Panc1 (cell line): ENCODE results near the gene CAPN15. TPM values are rescaled to one million over a fixed set of nuclear protein-coding genes. Genes with fewer than 3 reads are reported as not detected.

Experiments
- ATAC-seq: fragments of 200-7000 bp; cut with Tn5 transposase; 2 replicates; pipeline ENCODE4 v1.9.1; 2020; ENCODE audit warnings: mild to moderate bottlenecking, moderate library complexity
- BruUV-seq: library from RNA; stranded (reverse); fragments of 400-500 nt; replicated peaks from 2 replicates; lab custom pipeline; 2021; lab: Mats Ljungman, UMichigan
- CTCF ChIA-PET: fragments of 300-600 bp; sonication (Branson Sonifier 250); formaldehyde crosslinking; loops from one replicate; lab custom pipeline; 2022; ENCODE audit warnings: antibody characterized with exemption; lab: Charles Lee
- POLR2A ChIA-PET: fragments of 300-600 bp; sonication (Branson Sonifier 250); formaldehyde crosslinking; loops from one replicate; lab custom pipeline; 2022; ENCODE audit warnings: antibody characterized with exemption; lab: Charles Lee
- DNase-seq: peaks from one replicate; pipeline ENCODE4 v3.0.0-alpha.2; 2010; ENCODE audit warnings: low read depth, low spot score
- H3K27ac ChIP-seq: 2 replicates; pipeline ENCODE4 v1.5.1; 2011; ENCODE audit warnings: mild to moderate bottlenecking, low read length, inconsistent platforms
- H3K27me3 ChIP-seq: fragments of 200-500 bp; sonication (Bioruptor generic); 2 replicates; pipeline ENCODE4 v1.6.0; 2014; ENCODE audit warnings: low read length, inconsistent platforms; ENCODE audit not compliant: control insufficient read depth, insufficient read depth
- H3K36me3 ChIP-seq: fragments of 200-500 bp; sonication (Bioruptor generic); 2 replicates; pipeline ENCODE4 v1.5.1; 2014; ENCODE audit warnings: inconsistent platforms, mild to moderate bottlenecking, low read length, moderate library complexity; ENCODE audit not compliant: control insufficient read depth, insufficient read depth
- H3K4me1 ChIP-seq: 2 replicates; pipeline ENCODE4 v1.5.1; 2011; ENCODE audit warnings: inconsistent platforms, mild to moderate bottlenecking, low read length, moderate library complexity; ENCODE audit not compliant: control insufficient read depth, insufficient read depth
- H3K4me3 ChIP-seq, 2 experiments: 2 replicates each; pipeline ENCODE4 v1.5.1; 2011 to 2012; ENCODE audit warnings: low read depth in 2 of 2, low read length in 2 of 2, mild to moderate bottlenecking in 2 of 2, inconsistent platforms in 1 of 2, moderate library complexity in 1 of 2
- H3K9me3 ChIP-seq: fragments of 200-500 bp; sonication (Bioruptor generic); 2 replicates; pipeline ENCODE4 v1.5.1; 2014; ENCODE audit warnings: low read depth, mild to moderate bottlenecking, inconsistent platforms, low read length, moderate library complexity; ENCODE audit not compliant: control insufficient read depth, insufficient read depth
- POLR2AphosphoS5 ChIP-seq: IDR thresholded peaks from 2 replicates; pipeline ENCODE4 v1.6.1; 2012; ENCODE audit warnings: mild to moderate bottlenecking, low read depth, low read length, moderate library complexity
- SIN3A ChIP-seq: IDR thresholded peaks from 2 replicates; pipeline ENCODE4 v1.6.1; 2012; ENCODE audit warnings: low read depth, mild to moderate bottlenecking, low read length, moderate library complexity, borderline replicate concordance; ENCODE audit not compliant: insufficient read depth
- TCF7L2 ChIP-seq: IDR thresholded peaks from 2 replicates; pipeline ENCODE4 v1.6.1; 2011; ENCODE audit warnings: mild to moderate bottlenecking, low read depth, low read length, inconsistent platforms
- in situ Hi-C: cut with HindIII; loops from 2 replicates; pipeline ENCODE4 v1.10.0; 2016; ENCODE audit warnings: low sequenced_read_pairs, low pct_unique_long_range_greater_than_20kb
- intact Hi-C: fragments of 100-400 bp; cut with micrococcal nuclease; formaldehyde crosslinking; loops from one replicate; pipeline ENCODE4 v1.10.0; 2022; ENCODE audit not compliant: unreplicated experiment
- total RNA-seq: library from RNA; stranded (reverse); gene quantifications from one replicate; pipeline ENCODE4 v1.2.1, GENCODE V29; 2021; ENCODE audit not compliant: unreplicated experiment
- TF ChIP-seq, protein P1 (sequence below), 2 experiments: IDR thresholded peaks; 2 replicates each; pipeline ENCODE4 v1.6.1; 2011 to 2012; ENCODE audit warnings: low read depth in 2 of 2, control low read depth in 1 of 2, low read length in 1 of 2, mild to moderate bottlenecking in 1 of 2, moderate library complexity in 1 of 2; ENCODE audit not compliant: insufficient read depth in 1 of 2
- TF ChIP-seq, protein P2 (sequence below): fragments of 450-650 bp; IDR thresholded peaks from 2 replicates; pipeline ENCODE4 v1.5.1; 2017; ENCODE audit warnings: mild to moderate bottlenecking

Gene CAPN15
- total RNA-seq, 1 experiment from 2014 or later: 78.5 TPM

GRCh38 chr16:490768-491167 lies 36.7 kb upstream of the CAPN15 start:
- intact Hi-C loops: no loop called here

DNA sequence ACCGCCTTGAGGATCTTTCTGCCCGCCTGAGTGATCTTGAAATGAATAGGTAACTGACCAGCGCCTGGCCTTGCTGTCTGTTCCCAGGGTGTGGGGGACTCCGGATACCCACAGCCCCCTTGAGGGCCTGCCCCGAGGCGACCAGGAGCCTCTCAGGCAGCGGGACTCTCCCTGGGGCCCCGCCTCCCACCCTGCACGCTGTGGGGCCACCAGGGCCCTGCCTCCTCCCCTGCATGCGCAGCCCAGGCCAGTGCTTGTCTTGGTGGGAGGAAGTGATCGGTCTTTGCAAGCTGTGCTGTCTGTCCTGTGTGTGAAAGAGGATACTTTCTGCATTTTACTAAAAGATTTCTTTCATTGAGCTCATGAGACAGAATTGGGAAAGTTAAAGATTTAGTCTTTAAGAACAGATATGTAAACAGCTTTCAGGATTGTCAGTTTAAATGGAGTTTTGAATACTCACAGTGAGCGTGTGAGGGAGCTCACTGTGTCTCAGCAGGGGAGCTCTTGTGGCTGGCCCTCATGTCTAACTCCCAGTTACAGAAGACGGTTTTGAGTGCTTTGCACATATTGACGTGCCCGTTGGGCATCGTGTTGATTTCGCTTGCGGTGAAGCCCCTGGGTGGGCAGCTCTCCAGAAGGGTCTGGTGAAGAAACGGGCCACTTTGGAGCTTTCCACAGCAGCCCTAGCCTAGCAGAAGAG lies 36.1 kb upstream of the CAPN15 start:
- no peaks in the 10 kb centered on the region for H3K9me3 ChIP-seq
- no peak for ATAC-seq
- ChIA-PET CTCF (no interaction called here), POLR2A (no interaction called here)
- H3K27me3 ChIP-seq: no peaks in the 10 kb centered on the region
- TF ChIP-seq, protein P1, sequence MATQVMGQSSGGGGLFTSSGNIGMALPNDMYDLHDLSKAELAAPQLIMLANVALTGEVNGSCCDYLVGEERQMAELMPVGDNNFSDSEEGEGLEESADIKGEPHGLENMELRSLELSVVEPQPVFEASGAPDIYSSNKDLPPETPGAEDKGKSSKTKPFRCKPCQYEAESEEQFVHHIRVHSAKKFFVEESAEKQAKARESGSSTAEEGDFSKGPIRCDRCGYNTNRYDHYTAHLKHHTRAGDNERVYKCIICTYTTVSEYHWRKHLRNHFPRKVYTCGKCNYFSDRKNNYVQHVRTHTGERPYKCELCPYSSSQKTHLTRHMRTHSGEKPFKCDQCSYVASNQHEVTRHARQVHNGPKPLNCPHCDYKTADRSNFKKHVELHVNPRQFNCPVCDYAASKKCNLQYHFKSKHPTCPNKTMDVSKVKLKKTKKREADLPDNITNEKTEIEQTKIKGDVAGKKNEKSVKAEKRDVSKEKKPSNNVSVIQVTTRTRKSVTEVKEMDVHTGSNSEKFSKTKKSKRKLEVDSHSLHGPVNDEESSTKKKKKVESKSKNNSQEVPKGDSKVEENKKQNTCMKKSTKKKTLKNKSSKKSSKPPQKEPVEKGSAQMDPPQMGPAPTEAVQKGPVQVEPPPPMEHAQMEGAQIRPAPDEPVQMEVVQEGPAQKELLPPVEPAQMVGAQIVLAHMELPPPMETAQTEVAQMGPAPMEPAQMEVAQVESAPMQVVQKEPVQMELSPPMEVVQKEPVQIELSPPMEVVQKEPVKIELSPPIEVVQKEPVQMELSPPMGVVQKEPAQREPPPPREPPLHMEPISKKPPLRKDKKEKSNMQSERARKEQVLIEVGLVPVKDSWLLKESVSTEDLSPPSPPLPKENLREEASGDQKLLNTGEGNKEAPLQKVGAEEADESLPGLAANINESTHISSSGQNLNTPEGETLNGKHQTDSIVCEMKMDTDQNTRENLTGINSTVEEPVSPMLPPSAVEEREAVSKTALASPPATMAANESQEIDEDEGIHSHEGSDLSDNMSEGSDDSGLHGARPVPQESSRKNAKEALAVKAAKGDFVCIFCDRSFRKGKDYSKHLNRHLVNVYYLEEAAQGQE (IDR thresholded peaks at IDR 0.05; ENCODE audit: insufficient read depth in 1 of 2, low read depth in 2 of 2, low read length in 1 of 2): no peak
- TF ChIP-seq TCF7L2: no peak
- no peak for TF ChIP-seq SIN3A
- no peak for TF ChIP-seq POLR2AphosphoS5
- TF ChIP-seq, protein P2, sequence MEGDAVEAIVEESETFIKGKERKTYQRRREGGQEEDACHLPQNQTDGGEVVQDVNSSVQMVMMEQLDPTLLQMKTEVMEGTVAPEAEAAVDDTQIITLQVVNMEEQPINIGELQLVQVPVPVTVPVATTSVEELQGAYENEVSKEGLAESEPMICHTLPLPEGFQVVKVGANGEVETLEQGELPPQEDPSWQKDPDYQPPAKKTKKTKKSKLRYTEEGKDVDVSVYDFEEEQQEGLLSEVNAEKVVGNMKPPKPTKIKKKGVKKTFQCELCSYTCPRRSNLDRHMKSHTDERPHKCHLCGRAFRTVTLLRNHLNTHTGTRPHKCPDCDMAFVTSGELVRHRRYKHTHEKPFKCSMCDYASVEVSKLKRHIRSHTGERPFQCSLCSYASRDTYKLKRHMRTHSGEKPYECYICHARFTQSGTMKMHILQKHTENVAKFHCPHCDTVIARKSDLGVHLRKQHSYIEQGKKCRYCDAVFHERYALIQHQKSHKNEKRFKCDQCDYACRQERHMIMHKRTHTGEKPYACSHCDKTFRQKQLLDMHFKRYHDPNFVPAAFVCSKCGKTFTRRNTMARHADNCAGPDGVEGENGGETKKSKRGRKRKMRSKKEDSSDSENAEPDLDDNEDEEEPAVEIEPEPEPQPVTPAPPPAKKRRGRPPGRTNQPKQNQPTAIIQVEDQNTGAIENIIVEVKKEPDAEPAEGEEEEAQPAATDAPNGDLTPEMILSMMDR: no peak
- no TSS peak for BruUV-seq
- DNase-seq: no peak
- H3K4me3 ChIP-seq: no peak overlapping the region
- in situ Hi-C loops (no loop called here), intact Hi-C loops (no loop called here)
- H3K4me1 ChIP-seq: no peaks in the 10 kb centered on the region
- no peak overlapping the region for H3K27ac ChIP-seq
- no peaks in the 10 kb centered on the region for H3K36me3 ChIP-seq

More at GRCh38 chr16:490768-491167, 36.7 kb upstream of the CAPN15 start:
- TSS peak; percentile 63 for BruUV-seq
- H3K9me3 ChIP-seq: no peaks in the 10 kb centered on the region
- H3K4me1 ChIP-seq: no peaks in the 10 kb centered on the region
- no peaks in the 10 kb centered on the region for H3K36me3 ChIP-seq
- no peak overlapping the region for H3K4me3 ChIP-seq
- POLR2A ChIA-PET: no interaction called here
- H3K27ac ChIP-seq: no peak overlapping the region
- TF ChIP-seq SIN3A (no peak), POLR2AphosphoS5 (no peak), TCF7L2 (no peak)
- TF ChIP-seq, protein P1 (IDR thresholded peaks at IDR 0.05; ENCODE audit: insufficient read depth in 1 of 2, low read depth in 2 of 2, low read length in 1 of 2): no peak
- TF ChIP-seq, protein P2: no peak
- no peaks in the 10 kb centered on the region for H3K27me3 ChIP-seq
- ATAC-seq (no peak), DNase-seq (no peak)
- in situ Hi-C loops: no loop called here
- CTCF ChIA-PET: interaction anchor here (0.6 kb wide), 1 partner anchor 20 kb away, joined by 5 read pairs; no protein-coding TSS in a partner anchor
